Measurements from ENCODE around the gene SUGCT. TPM values are rescaled to one million over a fixed set of nuclear protein-coding genes. Genes with fewer than 3 reads are reported as not detected.

SUGCT gene
- total and polyA plus RNA-seq, 9 of the 15 experiments (the other 6 are each of a cell fraction or from before 2014, with no cell fraction given), result 0.58 to 2.5 (median 1.4) TPM

- Histone ChIP-seq H3K9me3 (replicated peaks; ENCODE audit: control insufficient read depth, insufficient read depth, low read depth, low read length) (0 out of 2 replicates have a peak, but pooled peaks cover 1% of the 10 kb centered on the region), H3K4me3 (no peak overlapping the region), H4K20me1 (replicated peaks; ENCODE audit: control insufficient read depth, insufficient read depth, low read length) (no peaks in the 10 kb centered on the region), H2AFZ (ENCODE audit: low read depth, low read length) (no peak overlapping the region), H3K27me3 (ENCODE audit: control insufficient read depth in 2 of 2, insufficient read depth in 2 of 2, low read length in 2 of 2) (no peaks in the 10 kb centered on the region), H3K4me2 (ENCODE audit: insufficient read depth, low read length) (peak overlapping the region; percentile 1; the same call in 1 of the 2 replicates), H3K4me1 (replicated peaks in 1 of 2; ENCODE audit: control insufficient read depth in 2 of 2, insufficient read depth in 2 of 2, low read length in 2 of 2) (no peaks in the 10 kb centered on the region; a peak in 2 of 5 replicates), H3K36me3 (ENCODE audit: control insufficient read depth, insufficient read depth, low read length) (no peaks in the 10 kb centered on the region), H3K9ac (ENCODE audit: insufficient read depth in 1 of 2, low read depth in 2 of 2, low read length in 2 of 2) (no peak overlapping the region), H3K79me2 (ENCODE audit: control insufficient read depth, insufficient read depth, low read length) (no peaks in the 10 kb centered on the region), H3K27ac (ENCODE audit: extremely low read depth, low read depth, low read length) (no peak overlapping the region), H3K9me1 (ENCODE audit: control insufficient read depth, insufficient read depth, low read length) (no peaks in the 10 kb centered on the region)
- intact Hi-C loops (cut with micrococcal nuclease), result no loop called here
- 3% methylated on average over 7 of the region's 7 CpGs for WGBS (ENCODE audit: insufficient coverage, low coverage, missing lambda C conversion rate)
- ChIA-PET POLR2A (no interaction called here), CTCF (ENCODE audit: low intra/inter-chr PET ratio) (no interaction called here)
- ATAC-seq, result peak; percentile 38; the same call in 2 of the 3 replicates
- in situ Hi-C loops (cut with MboI), result no loop called here
- TF ChIP-seq BACH1 (tag; IDR thresholded peaks at IDR 0.05) (peak; percentile 47; the same call in 1 of the 2 replicates), GTF2A2 (tag; IDR thresholded peaks at IDR 0.05) (no peak), DMBX1 (CRISPR knock-in tag; IDR thresholded peaks at IDR 0.05; ENCODE audit: borderline replicate concordance) (peak; percentile 88; the same call in 1 of the 2 replicates), E2F4 (CRISPR knock-in tag; IDR thresholded peaks at IDR 0.05; ENCODE audit: low read depth) (no peak), ZNF384 (IDR thresholded peaks at IDR 0.05; ENCODE audit: low read depth, low read length) (no peak), ZNF239 (CRISPR knock-in tag; IDR thresholded peaks at IDR 0.05) (no peak), NR2C2 (CRISPR knock-in tag; IDR thresholded peaks at IDR 0.05) (no peak), NR2C2 (tag; IDR thresholded peaks at IDR 0.05) (peak; percentile 40; the same call in 1 of the 2 replicates), NR2C1 (IDR thresholded peaks at IDR 0.05) (no peak), NR2C1 (tag; IDR thresholded peaks at IDR 0.05) (peak; percentile 71), HIVEP1 (CRISPR knock-in tag; IDR thresholded peaks at IDR 0.05) (no peak)
- TF ChIP-seq, protein P1, sequence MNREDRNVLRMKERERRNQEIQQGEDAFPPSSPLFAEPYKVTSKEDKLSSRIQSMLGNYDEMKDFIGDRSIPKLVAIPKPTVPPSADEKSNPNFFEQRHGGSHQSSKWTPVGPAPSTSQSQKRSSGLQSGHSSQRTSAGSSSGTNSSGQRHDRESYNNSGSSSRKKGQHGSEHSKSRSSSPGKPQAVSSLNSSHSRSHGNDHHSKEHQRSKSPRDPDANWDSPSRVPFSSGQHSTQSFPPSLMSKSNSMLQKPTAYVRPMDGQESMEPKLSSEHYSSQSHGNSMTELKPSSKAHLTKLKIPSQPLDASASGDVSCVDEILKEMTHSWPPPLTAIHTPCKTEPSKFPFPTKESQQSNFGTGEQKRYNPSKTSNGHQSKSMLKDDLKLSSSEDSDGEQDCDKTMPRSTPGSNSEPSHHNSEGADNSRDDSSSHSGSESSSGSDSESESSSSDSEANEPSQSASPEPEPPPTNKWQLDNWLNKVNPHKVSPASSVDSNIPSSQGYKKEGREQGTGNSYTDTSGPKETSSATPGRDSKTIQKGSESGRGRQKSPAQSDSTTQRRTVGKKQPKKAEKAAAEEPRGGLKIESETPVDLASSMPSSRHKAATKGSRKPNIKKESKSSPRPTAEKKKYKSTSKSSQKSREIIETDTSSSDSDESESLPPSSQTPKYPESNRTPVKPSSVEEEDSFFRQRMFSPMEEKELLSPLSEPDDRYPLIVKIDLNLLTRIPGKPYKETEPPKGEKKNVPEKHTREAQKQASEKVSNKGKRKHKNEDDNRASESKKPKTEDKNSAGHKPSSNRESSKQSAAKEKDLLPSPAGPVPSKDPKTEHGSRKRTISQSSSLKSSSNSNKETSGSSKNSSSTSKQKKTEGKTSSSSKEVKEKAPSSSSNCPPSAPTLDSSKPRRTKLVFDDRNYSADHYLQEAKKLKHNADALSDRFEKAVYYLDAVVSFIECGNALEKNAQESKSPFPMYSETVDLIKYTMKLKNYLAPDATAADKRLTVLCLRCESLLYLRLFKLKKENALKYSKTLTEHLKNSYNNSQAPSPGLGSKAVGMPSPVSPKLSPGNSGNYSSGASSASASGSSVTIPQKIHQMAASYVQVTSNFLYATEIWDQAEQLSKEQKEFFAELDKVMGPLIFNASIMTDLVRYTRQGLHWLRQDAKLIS (CRISPR knock-in tag; IDR thresholded peaks at IDR 0.05), result no peak
- TF ChIP-seq, protein P2, sequence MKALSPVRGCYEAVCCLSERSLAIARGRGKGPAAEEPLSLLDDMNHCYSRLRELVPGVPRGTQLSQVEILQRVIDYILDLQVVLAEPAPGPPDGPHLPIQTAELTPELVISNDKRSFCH (CRISPR knock-in tag; IDR thresholded peaks at IDR 0.05), result no peak
- TF ChIP-seq, protein P2 (tag; IDR thresholded peaks at IDR 0.05), result 0 out of 2 replicates have a peak, but pooled peaks have one; percentile 58
- no peak for FAIRE-seq
- no TSS peak for BruUV-seq (replicated peaks)
- DNase-seq (ENCODE audit: extremely low read depth in 1 of 4, low spot score in 3 of 4), result no peak
These were observed 213.4 kb downstream of the SUGCT start for GRCh38 chr7:40348126-40348728.

All from K562 (cell line).